Measurements from ENCODE around the gene MORC1.

Gene MORC1

DNA sequence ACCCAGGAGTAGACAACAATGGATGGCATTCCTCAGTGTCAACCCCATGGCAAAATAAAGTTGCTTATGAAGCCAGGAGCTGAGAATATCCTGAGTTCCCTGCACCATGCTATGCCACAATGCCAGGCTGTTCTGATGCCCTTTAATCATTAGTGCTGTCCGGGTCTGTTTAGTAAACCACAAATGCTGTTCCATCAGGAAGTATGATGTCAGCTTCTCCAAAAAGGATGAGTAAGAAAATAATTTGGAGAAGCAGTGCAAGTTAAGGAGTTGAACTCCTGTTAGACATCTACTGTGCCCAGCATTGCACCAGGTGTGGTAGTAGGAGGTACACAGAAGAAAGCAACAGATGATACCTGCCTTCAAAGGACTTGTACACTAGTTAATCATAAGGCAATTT, 96.4 kb downstream of the MORC1 start:
- no peak for DNase-seq (ENCODE audit: low read depth)
- no peak overlapping the region for H3K4me3 ChIP-seq (ENCODE audit: low read length)
- TF ChIP-seq, protein P1, sequence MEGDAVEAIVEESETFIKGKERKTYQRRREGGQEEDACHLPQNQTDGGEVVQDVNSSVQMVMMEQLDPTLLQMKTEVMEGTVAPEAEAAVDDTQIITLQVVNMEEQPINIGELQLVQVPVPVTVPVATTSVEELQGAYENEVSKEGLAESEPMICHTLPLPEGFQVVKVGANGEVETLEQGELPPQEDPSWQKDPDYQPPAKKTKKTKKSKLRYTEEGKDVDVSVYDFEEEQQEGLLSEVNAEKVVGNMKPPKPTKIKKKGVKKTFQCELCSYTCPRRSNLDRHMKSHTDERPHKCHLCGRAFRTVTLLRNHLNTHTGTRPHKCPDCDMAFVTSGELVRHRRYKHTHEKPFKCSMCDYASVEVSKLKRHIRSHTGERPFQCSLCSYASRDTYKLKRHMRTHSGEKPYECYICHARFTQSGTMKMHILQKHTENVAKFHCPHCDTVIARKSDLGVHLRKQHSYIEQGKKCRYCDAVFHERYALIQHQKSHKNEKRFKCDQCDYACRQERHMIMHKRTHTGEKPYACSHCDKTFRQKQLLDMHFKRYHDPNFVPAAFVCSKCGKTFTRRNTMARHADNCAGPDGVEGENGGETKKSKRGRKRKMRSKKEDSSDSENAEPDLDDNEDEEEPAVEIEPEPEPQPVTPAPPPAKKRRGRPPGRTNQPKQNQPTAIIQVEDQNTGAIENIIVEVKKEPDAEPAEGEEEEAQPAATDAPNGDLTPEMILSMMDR (conservative IDR thresholded peaks at IDR 0.05; ENCODE audit: low read length), result no peak

DNA sequence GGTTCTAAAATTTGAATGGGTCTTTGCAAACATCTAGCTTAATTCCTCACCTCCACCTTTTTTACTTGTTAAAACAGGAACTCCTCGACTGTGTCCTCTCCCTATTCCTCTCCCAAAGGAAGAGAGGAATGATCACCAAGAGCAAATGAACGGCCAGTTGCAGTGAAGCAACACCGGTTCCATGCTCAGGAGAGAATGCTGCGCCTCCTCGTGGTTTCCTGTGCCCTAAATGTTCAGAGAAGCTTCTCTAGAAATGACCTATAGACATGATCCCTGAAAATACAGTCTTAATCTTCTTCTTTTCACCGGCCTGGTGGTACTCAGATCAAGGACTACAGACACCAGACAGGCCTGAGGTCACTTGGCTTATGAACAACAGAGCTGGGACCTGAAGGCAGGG, 99.1 kb downstream of the MORC1 start:
- H3K4me3 ChIP-seq (ENCODE audit: low read length), result no peak overlapping the region
- DNase-seq (ENCODE audit: low read depth), result no peak
- TF ChIP-seq, protein P1 (conservative IDR thresholded peaks at IDR 0.05; ENCODE audit: low read length), result peak; percentile 10; the same call in 1 of the 2 replicates

GRCh38 chr3:109005443-109005842, 112.5 kb downstream of the MORC1 start:
- H3K4me3 ChIP-seq (ENCODE audit: low read length), result no peak overlapping the region
- TF ChIP-seq, protein P1 (conservative IDR thresholded peaks at IDR 0.05; ENCODE audit: low read length), result no peak
- no peak for DNase-seq (ENCODE audit: low read depth)

DNA sequence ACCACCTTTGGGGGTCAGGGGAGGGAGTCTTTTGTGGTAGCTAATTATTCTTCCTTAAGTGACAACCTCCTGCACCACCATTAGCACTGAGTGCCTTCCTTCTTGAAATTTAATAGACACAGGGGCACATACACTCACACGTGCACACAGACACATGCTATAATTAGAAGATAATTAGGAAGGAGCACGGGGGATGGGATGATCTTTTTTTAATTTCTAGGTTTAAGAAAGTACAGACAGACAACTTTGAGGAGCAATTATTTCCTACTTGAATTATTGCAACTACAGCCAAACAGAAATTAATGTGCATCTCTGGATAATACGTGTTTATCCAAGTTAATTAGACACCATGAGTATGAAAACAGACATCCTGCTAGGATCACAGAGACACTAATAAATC, 119.5 kb downstream of the MORC1 start:
- TF ChIP-seq, protein P1 (conservative IDR thresholded peaks at IDR 0.05; ENCODE audit: low read length), result no peak
- H3K4me3 ChIP-seq (ENCODE audit: low read length), result no peak overlapping the region
- DNase-seq (ENCODE audit: low read depth), result no peak

GRCh38 chr3:108985844-108986243, 132.1 kb downstream of the MORC1 start:
- TF ChIP-seq, protein P1 (conservative IDR thresholded peaks at IDR 0.05; ENCODE audit: low read length), result no peak
- no peak for DNase-seq (ENCODE audit: low read depth)
- no peak overlapping the region for H3K4me3 ChIP-seq (ENCODE audit: low read length)

- TF ChIP-seq, protein P1 (conservative IDR thresholded peaks at IDR 0.05; ENCODE audit: low read length), result no peak
- DNase-seq (ENCODE audit: low read depth), result no peak
Observed at GRCh38 chr3:108983051-108983450, 134.9 kb downstream of the MORC1 start.

DNA sequence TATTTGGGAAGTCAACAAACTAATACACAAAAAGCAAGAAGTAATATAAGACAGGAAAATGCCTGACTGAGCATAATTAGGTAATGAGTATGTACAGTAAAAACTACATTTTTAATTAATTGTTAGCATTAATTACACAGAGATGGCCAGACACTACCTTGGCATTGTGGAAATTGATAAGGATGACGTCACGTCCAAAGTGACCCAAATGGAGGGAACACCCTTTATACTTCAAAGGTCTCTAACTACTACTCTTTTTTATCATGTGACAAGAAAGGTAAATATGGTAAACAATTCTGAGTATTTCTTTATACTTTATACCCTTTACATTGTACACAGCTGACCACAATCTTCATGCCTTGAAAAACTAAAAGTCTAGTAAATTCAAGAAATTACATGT, 141.9 kb downstream of the MORC1 start:
- TF ChIP-seq, protein P1 (conservative IDR thresholded peaks at IDR 0.05; ENCODE audit: low read length), result no peak
- DNase-seq (ENCODE audit: low read depth), result no peak
- no peak overlapping the region for H3K4me3 ChIP-seq (ENCODE audit: low read length)

More at GRCh38 chr3:108983051-108983450, 134.9 kb downstream of the MORC1 start:
- H3K4me3 ChIP-seq (ENCODE audit: low read length), result no peak overlapping the region

All from AG10803 (cell line).